ENCODE data around the gene NCEH1.

DNA sequence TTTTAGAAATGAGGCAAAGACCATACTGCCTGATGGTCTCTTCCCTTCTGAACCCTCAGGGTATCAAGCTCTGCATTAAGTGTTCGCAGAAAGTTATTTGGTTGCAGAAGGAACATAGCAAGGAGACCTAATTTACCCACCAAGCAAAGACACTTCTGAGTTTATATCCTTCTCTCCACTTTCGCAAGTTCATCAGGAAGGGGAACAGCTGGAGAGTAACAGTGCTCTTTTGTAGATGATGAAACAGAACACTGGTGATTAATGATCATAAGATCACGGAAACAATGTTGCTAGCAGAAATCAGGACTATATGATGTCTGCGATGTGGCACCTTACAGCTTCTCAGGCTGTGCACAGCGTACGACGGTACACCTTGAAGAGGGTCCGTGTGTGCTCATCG, 62.1 kb downstream of the NCEH1 start:
- no peak for TF ChIP-seq CTCF (conservative IDR thresholded peaks at IDR 0.05)
- TF ChIP-seq EZH2 (IDR thresholded peaks at IDR 0.05; ENCODE audit: low read depth) = no peak
